ENCODE data around the gene CARD9. TPM values are rescaled to one million over a fixed set of nuclear protein-coding genes. Genes with fewer than 3 reads are reported as not detected.

CARD9 gene
- total RNA-seq, 1 donor from 2014 or later: 1.6 TPM

DNA sequence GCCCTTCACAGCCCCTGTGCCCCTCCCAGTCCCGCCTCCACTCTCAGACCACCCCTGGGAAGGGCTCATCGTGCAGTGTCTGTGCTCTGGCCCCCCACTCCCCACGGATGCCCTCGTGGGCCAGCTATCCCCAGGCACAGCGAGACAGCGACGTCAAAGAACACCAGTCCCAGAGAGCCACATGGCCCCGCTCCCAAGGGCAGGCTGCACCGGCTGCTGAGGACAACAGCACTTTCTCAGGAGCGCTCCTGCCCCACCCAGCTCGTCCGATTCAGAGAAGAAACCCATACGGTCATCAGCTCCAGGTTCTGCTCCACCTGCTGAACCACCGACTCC is 31.3 kb upstream of the CARD9 start:
- H3K4me1 Mint-ChIP-seq (ENCODE audit: low read depth): peaks cover 8% of the 10 kb centered on the region
- no peaks in the 10 kb centered on the region for H3K27me3 Mint-ChIP-seq
- H3K9me3 Mint-ChIP-seq (ENCODE audit: low read depth): no peaks in the 10 kb centered on the region
- H3K36me3 Mint-ChIP-seq (ENCODE audit: insufficient read depth): peaks cover 12% of the 10 kb centered on the region
- TF ChIP-seq CTCF (IDR thresholded peaks at IDR 0.05; ENCODE audit: unreplicated experiment): no peak
- H3K27ac Mint-ChIP-seq: no peak overlapping the region
- H3K4me3 Mint-ChIP-seq (ENCODE audit: low read depth): no peak overlapping the region
- DNase-seq (ENCODE audit: low spot score, unreplicated experiment): no peak

DNA sequence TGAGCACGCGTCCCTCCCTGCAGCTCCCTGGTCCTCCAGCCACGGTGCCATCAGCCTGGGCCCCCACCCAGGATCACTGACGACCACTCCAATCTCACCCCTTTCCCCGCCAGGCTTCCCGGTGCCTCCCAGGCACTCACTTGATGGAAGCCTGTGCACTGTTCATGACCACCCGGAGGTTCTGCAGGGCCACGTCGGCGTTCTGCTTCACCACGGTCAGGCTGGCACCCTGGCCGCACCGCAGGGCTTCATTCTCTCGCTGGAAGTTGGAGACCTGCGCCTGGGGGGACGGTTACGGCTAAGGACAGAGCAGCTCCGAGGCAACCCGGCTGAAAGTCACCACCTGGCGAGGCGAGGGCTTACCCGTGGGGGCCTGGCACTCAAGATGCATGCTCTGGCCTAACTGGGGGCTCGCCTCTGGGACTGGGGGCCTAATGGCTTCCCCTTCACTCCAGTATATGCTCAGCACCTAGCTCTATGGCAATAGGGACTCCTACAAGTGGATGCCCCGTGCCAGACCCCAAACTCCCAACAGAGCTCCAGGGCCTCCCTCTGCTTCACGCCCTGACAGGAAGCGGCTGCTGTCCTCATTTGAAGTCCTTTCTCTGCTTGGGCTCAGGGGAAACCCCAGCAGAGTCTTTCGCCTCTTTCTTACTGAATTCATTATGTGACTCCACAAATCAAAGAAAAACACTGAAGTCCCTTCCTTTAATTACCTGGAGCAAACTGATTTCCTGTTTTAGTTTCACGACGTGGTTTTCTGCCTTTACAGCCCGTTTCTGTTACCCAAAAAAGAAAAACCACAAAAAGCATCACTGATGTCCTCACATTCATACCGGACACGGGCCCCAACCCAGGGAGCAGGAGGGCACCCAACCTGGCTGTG is 30.7 kb upstream of the CARD9 start:
- no peak overlapping the region for H3K4me3 Mint-ChIP-seq (ENCODE audit: low read depth)
- TF ChIP-seq CTCF (IDR thresholded peaks at IDR 0.05; ENCODE audit: unreplicated experiment): no peak
- peaks cover 12% of the 10 kb centered on the region for H3K36me3 Mint-ChIP-seq (ENCODE audit: insufficient read depth)
- no peaks in the 10 kb centered on the region for H3K27me3 Mint-ChIP-seq
- peaks cover 4% of the 10 kb centered on the region for H3K4me1 Mint-ChIP-seq (ENCODE audit: low read depth)
- DNase-seq (ENCODE audit: low spot score, unreplicated experiment): no peak
- no peaks in the 10 kb centered on the region for H3K9me3 Mint-ChIP-seq (ENCODE audit: low read depth)
- no peak overlapping the region for H3K27ac Mint-ChIP-seq

DNA sequence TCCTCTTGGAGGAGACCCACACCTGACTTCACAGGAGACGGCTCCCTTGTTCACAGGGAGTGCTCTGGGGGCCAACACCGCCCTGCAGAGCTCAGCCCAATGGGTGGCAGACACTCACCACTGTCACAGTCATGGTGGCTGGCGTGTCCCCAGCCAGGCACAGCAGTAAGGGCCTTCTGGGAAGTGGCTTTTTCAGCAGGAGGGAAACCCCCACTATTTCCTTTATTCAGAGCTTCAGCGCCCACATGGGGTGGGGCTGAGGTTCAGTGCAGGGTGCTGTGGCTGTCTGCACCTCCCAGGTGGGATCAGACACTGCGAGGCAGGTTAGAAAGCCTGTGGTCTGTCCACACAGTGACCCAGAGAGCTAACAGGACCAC is 30.1 kb upstream of the CARD9 start:
- no peak for DNase-seq (ENCODE audit: low spot score, unreplicated experiment)
- Mint-ChIP-seq H3K9me3 (ENCODE audit: low read depth) (no peaks in the 10 kb centered on the region), H3K4me1 (ENCODE audit: low read depth) (peaks cover 9% of the 10 kb centered on the region), H3K27ac (no peak overlapping the region), H3K27me3 (no peaks in the 10 kb centered on the region), H3K36me3 (ENCODE audit: insufficient read depth) (peaks cover 8% of the 10 kb centered on the region), H3K4me3 (ENCODE audit: low read depth) (no peak overlapping the region)
- no peak for TF ChIP-seq CTCF (IDR thresholded peaks at IDR 0.05; ENCODE audit: unreplicated experiment)

DNA sequence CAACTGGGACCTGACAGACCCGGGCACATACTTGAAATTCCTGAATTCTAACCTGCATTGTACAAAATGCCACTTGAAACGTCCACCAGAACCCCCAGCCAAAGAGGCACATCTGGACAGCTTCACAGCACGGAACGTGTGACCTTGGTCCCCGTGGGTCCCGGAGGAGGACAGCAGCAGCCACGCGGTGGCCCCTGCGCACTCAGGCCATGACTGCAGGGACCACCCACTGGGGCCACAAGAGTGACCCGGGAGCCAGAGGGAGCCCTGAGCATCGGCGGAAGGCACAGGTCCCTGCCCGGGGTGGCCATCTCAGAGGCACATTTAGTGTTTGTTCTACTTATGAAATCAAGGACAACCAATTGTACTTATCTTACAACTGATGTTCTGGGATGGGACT is 28.6 kb upstream of the CARD9 start:
- no peak for DNase-seq (ENCODE audit: low spot score, unreplicated experiment)
- TF ChIP-seq CTCF (IDR thresholded peaks at IDR 0.05; ENCODE audit: unreplicated experiment): no peak
- Mint-ChIP-seq H3K27ac (no peak overlapping the region), H3K36me3 (ENCODE audit: insufficient read depth) (peaks cover 8% of the 10 kb centered on the region), H3K27me3 (no peaks in the 10 kb centered on the region), H3K9me3 (ENCODE audit: low read depth) (no peaks in the 10 kb centered on the region), H3K4me3 (ENCODE audit: low read depth) (no peak overlapping the region), H3K4me1 (ENCODE audit: low read depth) (peaks cover 10% of the 10 kb centered on the region)

- no peak for TF ChIP-seq CTCF (IDR thresholded peaks at IDR 0.05; ENCODE audit: unreplicated experiment)
- H3K27ac Mint-ChIP-seq: no peak overlapping the region
- H3K27me3 Mint-ChIP-seq: no peaks in the 10 kb centered on the region
- peaks cover 12% of the 10 kb centered on the region for H3K36me3 Mint-ChIP-seq (ENCODE audit: insufficient read depth)
- peaks cover 10% of the 10 kb centered on the region for H3K4me1 Mint-ChIP-seq (ENCODE audit: low read depth)
- peak overlapping the region; percentile 38 for H3K4me3 Mint-ChIP-seq (ENCODE audit: low read depth)
- no peak for DNase-seq (ENCODE audit: low spot score, unreplicated experiment)
- no peaks in the 10 kb centered on the region for H3K9me3 Mint-ChIP-seq (ENCODE audit: low read depth)
Measured at GRCh38 chr9:136401173-136401922, 27.9 kb upstream of the CARD9 start.

Data from progenitor cell of endocrine pancreas (in vitro differentiated cells).